HepG2 (cell line): ENCODE measurements around the gene BABAM2.

Source experiments
- BRD4 ChIP-seq: sonication (generic); formaldehyde crosslinking; IDR thresholded peaks from 2 replicates; pipeline ENCODE4 v1.4.0; 2020; ENCODE audit warnings: missing genetic modification reagents
- CTCF ChIP-seq: sonication (generic); formaldehyde crosslinking; IDR thresholded peaks from 2 replicates; pipeline ENCODE4 v1.5.0; 2020; ENCODE audit warnings: mild to moderate bottlenecking, missing genetic modification reagents, moderate library complexity
- ZNF512 ChIP-seq: sonication (generic); formaldehyde crosslinking; IDR thresholded peaks from 2 replicates; pipeline ENCODE4 v1.4.0; 2020; ENCODE audit warnings: mild to moderate bottlenecking, missing genetic modification reagents
- TF ChIP-seq, protein P1 (sequence below): sonication (generic); formaldehyde crosslinking; IDR thresholded peaks from 2 replicates; pipeline ENCODE4 v1.8.1; 2023; ENCODE audit warnings: mild to moderate bottlenecking, missing genetic modification reagents, borderline replicate concordance

DNA sequence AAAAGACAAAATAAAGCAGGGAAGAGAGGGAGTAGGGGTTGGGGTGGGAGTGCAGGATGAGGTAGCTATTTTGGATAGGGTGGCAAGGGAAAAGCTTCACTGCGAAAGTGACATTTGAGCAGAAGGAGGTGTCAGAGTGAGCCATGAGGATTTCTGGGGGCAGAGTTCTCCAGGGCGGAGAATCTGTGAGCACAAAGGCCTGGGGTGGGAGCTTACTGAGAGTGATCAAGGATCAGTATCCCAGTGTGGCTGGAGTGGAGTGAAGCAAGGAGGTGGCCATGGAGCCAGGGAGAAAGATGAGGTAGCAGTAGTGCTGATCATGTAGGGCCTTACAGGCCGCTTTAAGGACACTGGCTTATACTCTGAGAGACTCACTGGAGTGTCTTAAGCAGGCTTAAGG is 291.3 kb downstream of the BABAM2 start:
- TF ChIP-seq CTCF (CRISPR knock-in tag) (no peak), BRD4 (CRISPR knock-in tag) (no peak), ZNF512 (CRISPR knock-in tag) (no peak)
- TF ChIP-seq, protein P1, sequence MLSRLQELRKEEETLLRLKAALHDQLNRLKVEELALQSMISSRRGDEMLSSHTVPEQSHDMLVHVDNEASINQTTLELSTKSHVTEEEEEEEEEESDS (CRISPR knock-in tag), result no peak
